ENCODE data around the gene DIAPH2. TPM values are rescaled to one million over a fixed set of nuclear protein-coding genes. Genes with fewer than 3 reads are reported as not detected.
"Not testable (repeated sequence)": the region's sequence is repeated elsewhere in the genome, so short reads cannot be mapped to it uniquely, and the experiment has no call there.

The DIAPH2 gene
- total RNA-seq, 2 experiments from 2014 or later, result 11.0 to 11.8 TPM

GRCh38 chrX:96700625-96701024 lies 16.0 kb downstream of the DIAPH2 start:
- ChIA-PET CTCF (no interaction called here), POLR2A (no interaction called here)
- Mint-ChIP-seq H3K27ac (no peak overlapping the region), H3K4me3 (no peak overlapping the region), H3K4me1 (peaks cover 2% of the 10 kb centered on the region), H3K9me3 (no peaks in the 10 kb centered on the region), H3K27me3 (no peaks in the 10 kb centered on the region), H3K36me3 (ENCODE audit: low read depth) (no peaks in the 10 kb centered on the region)
- DNase-seq, result no peak

- ChIA-PET POLR2A (interaction anchor here (1.3 kb wide), 1 partner anchor 18 kb away, joined by 3 read pairs; no protein-coding TSS in a partner anchor), CTCF (no interaction called here)
- Mint-ChIP-seq H3K36me3 (ENCODE audit: low read depth) (peaks cover 6% of the 10 kb centered on the region), H3K4me1 (peaks cover 2% of the 10 kb centered on the region), H3K27ac (no peak overlapping the region), H3K4me3 (no peak overlapping the region), H3K27me3 (no peaks in the 10 kb centered on the region), H3K9me3 (no peaks in the 10 kb centered on the region)
- DNase-seq, result no peak
Observed at GRCh38 chrX:96703379-96703778, 18.7 kb downstream of the DIAPH2 start.

- Mint-ChIP-seq H3K36me3 (ENCODE audit: low read depth) (peaks cover 6% of the 10 kb centered on the region), H3K27me3 (no peaks in the 10 kb centered on the region), H3K9me3 (no peaks in the 10 kb centered on the region), H3K4me1 (peaks cover 2% of the 10 kb centered on the region), H3K27ac (no peak overlapping the region), H3K4me3 (no peak overlapping the region)
- CTCF ChIA-PET, result no interaction called here
- DNase-seq, result no peak
- POLR2A ChIA-PET, result no interaction called here
Observed at GRCh38 chrX:96703816-96704215, 19.2 kb downstream of the DIAPH2 start.

- no peak for DNase-seq
- H3K4me1 Mint-ChIP-seq, result peaks cover 2% of the 10 kb centered on the region
- no peaks in the 10 kb centered on the region for H3K27me3 Mint-ChIP-seq
- no peak overlapping the region for H3K27ac Mint-ChIP-seq
- peaks cover 6% of the 10 kb centered on the region for H3K36me3 Mint-ChIP-seq (ENCODE audit: low read depth)
- no peak overlapping the region for H3K4me3 Mint-ChIP-seq
- no peaks in the 10 kb centered on the region for H3K9me3 Mint-ChIP-seq
- ChIA-PET CTCF (no interaction called here), POLR2A (no interaction called here)
Observed at GRCh38 chrX:96704629-96705028, 20.0 kb downstream of the DIAPH2 start.

GRCh38 chrX:96705905-96706304 lies 21.3 kb downstream of the DIAPH2 start:
- Mint-ChIP-seq H3K9me3 (no peaks in the 10 kb centered on the region), H3K4me1 (peaks cover 2% of the 10 kb centered on the region), H3K4me3 (no peak overlapping the region), H3K27me3 (no peaks in the 10 kb centered on the region), H3K27ac (no peak overlapping the region), H3K36me3 (ENCODE audit: low read depth) (peaks cover 6% of the 10 kb centered on the region)
- DNase-seq, result no peak
- ChIA-PET CTCF (no interaction called here), POLR2A (no interaction called here)

GRCh38 chrX:96707804-96708203 lies 23.2 kb downstream of the DIAPH2 start:
- Mint-ChIP-seq H3K27ac (no peak overlapping the region), H3K9me3 (no peaks in the 10 kb centered on the region), H3K36me3 (ENCODE audit: low read depth) (peaks cover 6% of the 10 kb centered on the region), H3K4me1 (peaks cover 2% of the 10 kb centered on the region), H3K27me3 (no peaks in the 10 kb centered on the region), H3K4me3 (no peak overlapping the region)
- DNase-seq, result no peak
- CTCF ChIA-PET, result no interaction called here
- POLR2A ChIA-PET, result no interaction called here

GRCh38 chrX:96710031-96710430 lies 25.4 kb downstream of the DIAPH2 start:
- Mint-ChIP-seq H3K4me1 (no peaks in the 10 kb centered on the region), H3K36me3 (ENCODE audit: low read depth) (peaks cover 6% of the 10 kb centered on the region), H3K27me3 (no peaks in the 10 kb centered on the region), H3K27ac (no peak overlapping the region), H3K4me3 (no peak overlapping the region), H3K9me3 (no peaks in the 10 kb centered on the region)
- POLR2A ChIA-PET, result no interaction called here
- DNase-seq, result no peak
- CTCF ChIA-PET, result no interaction called here

- Mint-ChIP-seq H3K27me3 (no peaks in the 10 kb centered on the region), H3K9me3 (no peaks in the 10 kb centered on the region), H3K4me1 (no peaks in the 10 kb centered on the region), H3K27ac (no peak overlapping the region), H3K4me3 (no peak overlapping the region), H3K36me3 (ENCODE audit: low read depth) (peaks cover 6% of the 10 kb centered on the region)
- ChIA-PET CTCF (no interaction called here), POLR2A (no interaction called here)
- DNase-seq, result no peak
Observed at GRCh38 chrX:96713303-96713702, 28.7 kb downstream of the DIAPH2 start.

- POLR2A ChIA-PET; H3K4me1 Mint-ChIP-seq; H3K9me3 Mint-ChIP-seq; H3K4me3 Mint-ChIP-seq; DNase-seq; H3K27me3 Mint-ChIP-seq; H3K27ac Mint-ChIP-seq; CTCF ChIA-PET; H3K36me3 Mint-ChIP-seq (ENCODE audit: low read depth): not testable (repeated sequence)
Observed at GRCh38 chrX:96714393-96714792, 29.8 kb downstream of the DIAPH2 start.

- H3K4me1 Mint-ChIP-seq, result no peaks in the 10 kb centered on the region
- CTCF ChIA-PET, result no interaction called here
Observed at GRCh38 chrX:96715481-96715880, 30.8 kb downstream of the DIAPH2 start.

GRCh38 chrX:96719161-96719875 lies 34.7 kb downstream of the DIAPH2 start:
- ChIA-PET POLR2A (no interaction called here), CTCF (no interaction called here)
- H3K4me3 Mint-ChIP-seq, result no peak overlapping the region
- H3K27me3 Mint-ChIP-seq, result no peaks in the 10 kb centered on the region
- peaks cover 6% of the 10 kb centered on the region for H3K9me3 Mint-ChIP-seq
- DNase-seq, result no peak
- peaks cover 6% of the 10 kb centered on the region for H3K36me3 Mint-ChIP-seq (ENCODE audit: low read depth)
- H3K27ac Mint-ChIP-seq, result no peak overlapping the region
- H3K4me1 Mint-ChIP-seq, result no peaks in the 10 kb centered on the region

More at GRCh38 chrX:96715481-96715880, 30.8 kb downstream of the DIAPH2 start:
- no peak overlapping the region for H3K4me3 Mint-ChIP-seq
- DNase-seq, result no peak
- peaks cover 6% of the 10 kb centered on the region for H3K36me3 Mint-ChIP-seq (ENCODE audit: low read depth)
- H3K27ac Mint-ChIP-seq, result no peak overlapping the region
- H3K27me3 Mint-ChIP-seq, result no peaks in the 10 kb centered on the region
- POLR2A ChIA-PET, result no interaction called here
- H3K9me3 Mint-ChIP-seq, result peaks cover 6% of the 10 kb centered on the region

- DNase-seq, result no peak
- Mint-ChIP-seq H3K36me3 (ENCODE audit: low read depth) (peaks cover 6% of the 10 kb centered on the region), H3K9me3 (peaks cover 6% of the 10 kb centered on the region), H3K4me1 (peaks cover 3% of the 10 kb centered on the region), H3K4me3 (no peak overlapping the region), H3K27ac (no peak overlapping the region), H3K27me3 (no peaks in the 10 kb centered on the region)
- ChIA-PET POLR2A (no interaction called here), CTCF (no interaction called here)
Observed at GRCh38 chrX:96721354-96721753, 36.7 kb downstream of the DIAPH2 start.

GRCh38 chrX:96722781-96723180 lies 38.1 kb downstream of the DIAPH2 start:
- Mint-ChIP-seq H3K4me1 (peaks cover 11% of the 10 kb centered on the region), H3K4me3 (no peak overlapping the region), H3K9me3 (peaks cover 6% of the 10 kb centered on the region), H3K27me3 (no peaks in the 10 kb centered on the region), H3K27ac (no peak overlapping the region), H3K36me3 (ENCODE audit: low read depth) (no peaks in the 10 kb centered on the region)
- DNase-seq, result no peak
- ChIA-PET POLR2A (no interaction called here), CTCF (no interaction called here)

- ChIA-PET POLR2A (no interaction called here), CTCF (no interaction called here)
- Mint-ChIP-seq H3K27ac (no peak overlapping the region), H3K4me1 (peaks cover 11% of the 10 kb centered on the region), H3K36me3 (ENCODE audit: low read depth) (no peaks in the 10 kb centered on the region), H3K9me3 (no peaks in the 10 kb centered on the region), H3K4me3 (no peak overlapping the region), H3K27me3 (no peaks in the 10 kb centered on the region)
- no peak for DNase-seq
Observed at GRCh38 chrX:96729053-96729452, 44.4 kb downstream of the DIAPH2 start.
